CD4-positive, alpha-beta T cell (primary cell): ENCODE data around the gene KRTAP3-3. TPM values are rescaled to one million over a fixed set of nuclear protein-coding genes. Genes with fewer than 3 reads are reported as not detected.
A peak's percentile ranks its signal among the peaks of the same experiment; 100 is the strongest.

ENCODE experiments used
- ATAC-seq: fragments of 200-7000 bp; cut with Tn5 transposase; one replicate; pipeline ENCODE4 v1.10.0; 2022; ENCODE audit warnings: mild to moderate bottlenecking; ENCODE audit not compliant: poor library complexity
- CTCF ChIA-PET: fragments of 350-600 bp; sonication (Branson Sonifier 250); formaldehyde crosslinking; loops from one replicate; lab custom pipeline; 2021; ENCODE audit warnings: antibody characterized with exemption, inconsistent platforms; lab: Charles Lee
- POLR2A ChIA-PET: fragments of 350-600 bp; sonication (Branson Sonifier 250); formaldehyde crosslinking; loops from one replicate; lab custom pipeline; 2021; ENCODE audit warnings: antibody characterized with exemption, inconsistent platforms; lab: Charles Lee
- DNase-seq, 14 experiments: peaks; one replicate each; pipeline ENCODE4 v3.0.0-alpha.2; 2013 to 2020; ENCODE audit warnings: mixed read lengths in 2 of 14
- H3K27ac ChIP-seq, 2 donors: one replicate each; pipeline versions ENCODE4 v1.5.1 to v1.7.0; 2013; ENCODE audit warnings: low read length in 2 of 2, low read depth in 1 of 2, mild to moderate bottlenecking in 1 of 2
- H3K27me3 ChIP-seq, 2 experiments: 1 replicate in 1 of 2; 2 replicates in 1 of 2; pipeline versions ENCODE4 v1.6.1 to v1.7.0; 2013; ENCODE audit warnings: low read length in 2 of 2, control low read depth in 1 of 2, mild to moderate bottlenecking in 1 of 2, moderate library complexity in 1 of 2; ENCODE audit not compliant: insufficient read depth in 2 of 2, control insufficient read depth in 1 of 2
- H3K36me3 ChIP-seq: one replicate; pipeline ENCODE4 v1.6.1; 2013; ENCODE audit warnings: low read length, control low read depth; ENCODE audit not compliant: insufficient read depth
- H3K4me1 ChIP-seq: one replicate; pipeline ENCODE4 v1.6.1; 2013; ENCODE audit warnings: low read length, control low read depth; ENCODE audit not compliant: insufficient read depth
- H3K4me3 ChIP-seq: one replicate; pipeline ENCODE4 v1.5.1; 2013; ENCODE audit warnings: mild to moderate bottlenecking, low read length, moderate library complexity
- H3K9me3 ChIP-seq, 2 experiments: 1 replicate in 1 of 2; 2 replicates in 1 of 2; pipeline versions ENCODE4 v1.6.1 to v1.7.0; 2013; ENCODE audit warnings: low read length in 2 of 2, mild to moderate bottlenecking in 2 of 2, control low read depth in 1 of 2, moderate library complexity in 1 of 2; ENCODE audit not compliant: control insufficient read depth in 1 of 2, insufficient read depth in 1 of 2
- H3K27ac Mint-ChIP-seq: one replicate; pipeline ENCODE4 v1.8.0; 2020; ENCODE audit warnings: mixed read lengths
- H3K27me3 Mint-ChIP-seq: one replicate; pipeline ENCODE4 v1.8.0; 2021; ENCODE audit warnings: mixed read lengths
- H3K36me3 Mint-ChIP-seq: one replicate; pipeline ENCODE4 v1.8.0; 2021; ENCODE audit warnings: low read depth, mixed read lengths
- H3K4me1 Mint-ChIP-seq: one replicate; pipeline ENCODE4 v1.8.0; 2021; ENCODE audit warnings: low read depth, mixed read lengths
- H3K4me3 Mint-ChIP-seq: one replicate; pipeline ENCODE4 v1.8.0; 2020; ENCODE audit warnings: mild to moderate bottlenecking, mixed read lengths
- H3K9me3 Mint-ChIP-seq: one replicate; pipeline ENCODE4 v1.8.0; 2020; ENCODE audit warnings: mixed read lengths
- CTCF ChIP-seq: fragments of 200-600 bp; IDR thresholded peaks from one replicate; pipeline ENCODE4 v1.8.0; 2022; ENCODE audit warnings: antibody characterized with exemption, mild to moderate bottlenecking
- intact Hi-C, 2 experiments: fragments of 100-400 bp; cut with DNase I in 1 of 2; cut with micrococcal nuclease in 1 of 2; formaldehyde crosslinking; loops; one replicate each; pipeline versions ENCODE4 v1.15.1 to v1.9.0; 2023 to 2025; cut with DNase I, micrococcal nuclease
- total RNA-seq, 174 experiments: library from RNA in 2 of 174; stranded (reverse) in 2 of 174; gene quantifications; one replicate each; pipeline ENCODE4 v1.2.3 and lab custom pipeline; 2021 to 2026

KRTAP3-3 gene
- total RNA-seq, 2 experiments from 2014 or later, result not detected

GRCh38 chr17:40953881-40954280, 40.1 kb downstream of the KRTAP3-3 start:
- CTCF ChIA-PET, result no interaction called here
- Mint-ChIP-seq H3K4me3 (no peak overlapping the region), H3K36me3 (no peaks in the 10 kb centered on the region), H3K4me1 (no peaks in the 10 kb centered on the region), H3K27me3 (peaks cover 68% of the 10 kb centered on the region), H3K27ac (no peak overlapping the region), H3K9me3 (no peaks in the 10 kb centered on the region)
- POLR2A ChIA-PET, result no interaction called here
- intact Hi-C loops, result no loop called here
- peaks cover 5 to 16% of the 10 kb centered on the region in 2 experiments for H3K27me3 ChIP-seq
- H3K4me1 ChIP-seq, result no peaks in the 10 kb centered on the region
- TF ChIP-seq CTCF, result no peak
- ATAC-seq, result no peak
- no peak overlapping the region for H3K4me3 ChIP-seq
- no peak overlapping the region for H3K27ac ChIP-seq
- H3K36me3 ChIP-seq, result no peaks in the 10 kb centered on the region
- H3K9me3 ChIP-seq, result no peaks in the 10 kb centered on the region
- no peak for DNase-seq

- Mint-ChIP-seq H3K27ac (no peak overlapping the region), H3K4me3 (no peak overlapping the region), H3K9me3 (no peaks in the 10 kb centered on the region), H3K27me3 (peaks cover 80% of the 10 kb centered on the region), H3K4me1 (no peaks in the 10 kb centered on the region), H3K36me3 (no peaks in the 10 kb centered on the region)
- intact Hi-C loops, result no loop called here
- H3K27ac ChIP-seq, result no peak overlapping the region
- ChIA-PET POLR2A (no interaction called here), CTCF (no interaction called here)
- H3K4me1 ChIP-seq, result no peaks in the 10 kb centered on the region
- no peaks in the 10 kb centered on the region for H3K9me3 ChIP-seq
- peaks cover 5 to 23% of the 10 kb centered on the region in 2 experiments for H3K27me3 ChIP-seq
- H3K36me3 ChIP-seq, result no peaks in the 10 kb centered on the region
- DNase-seq (peak in 1 of 14 experiments; percentile 23), ATAC-seq (no peak)
- no peak for TF ChIP-seq CTCF
- no peak overlapping the region for H3K4me3 ChIP-seq
Observed at GRCh38 chr17:40952661-40953060, 41.3 kb downstream of the KRTAP3-3 start.

- no peak for DNase-seq
- intact Hi-C loops, result no loop called here
- Mint-ChIP-seq H3K9me3 (no peaks in the 10 kb centered on the region), H3K36me3 (no peaks in the 10 kb centered on the region), H3K4me3 (no peak overlapping the region), H3K27ac (no peak overlapping the region), H3K4me1 (no peaks in the 10 kb centered on the region), H3K27me3 (peaks cover 83% of the 10 kb centered on the region)
- no peak overlapping the region for H3K27ac ChIP-seq
- ChIA-PET POLR2A (no interaction called here), CTCF (no interaction called here)
- no peaks in the 10 kb centered on the region for H3K9me3 ChIP-seq
- H3K4me1 ChIP-seq, result no peaks in the 10 kb centered on the region
- H3K27me3 ChIP-seq, result peaks cover 7 to 26% of the 10 kb centered on the region in 2 experiments
- TF ChIP-seq CTCF, result no peak
- ATAC-seq, result no peak
- no peak overlapping the region for H3K4me3 ChIP-seq
- no peaks in the 10 kb centered on the region for H3K36me3 ChIP-seq
Observed at GRCh38 chr17:40952154-40952553, 41.8 kb downstream of the KRTAP3-3 start.
